IMR-90 (cell line): ENCODE data around the gene LYPD6B. TPM values are rescaled to one million over a fixed set of nuclear protein-coding genes. Genes with fewer than 3 reads are reported as not detected.

ENCODE experiments used
- ATAC-seq: fragments of 200-7000 bp; cut with Tn5 transposase; 2 replicates; pipeline ENCODE4 v1.9.1; 2020; ENCODE audit warnings: low read depth, mild to moderate bottlenecking, moderate library complexity
- BruUV-seq: library from RNA; stranded (reverse); fragments of 400-500 nt; replicated peaks from 2 replicates; lab custom pipeline; 2021; lab: Mats Ljungman, UMichigan
- CTCF ChIA-PET: fragments of 300-600 bp; formaldehyde crosslinking; extraction: SDS; loops from one replicate; lab custom pipeline; 2021; ENCODE audit warnings: antibody characterized with exemption; lab: Yijun Ruan, JAX
- POLR2A ChIA-PET: fragments of 300-600 bp; sonication (Branson Sonifier 250); formaldehyde crosslinking; loops from one replicate; lab custom pipeline; 2022; ENCODE audit warnings: antibody characterized with exemption; ENCODE audit not compliant: unreplicated experiment; lab: Charles Lee
- DNase-seq: peaks from one replicate; pipeline ENCODE4 v3.0.0; 2013
- H2AFZ ChIP-seq: replicated peaks from 2 replicates; pipeline ENCODE3; 2013; ENCODE audit warnings: low read length, mild to moderate bottlenecking; ENCODE audit not compliant: poor library complexity
- H2AK5ac ChIP-seq: 2 replicates; pipeline ENCODE4 v1.6.1; 2013; ENCODE audit warnings: low read depth, low read length, inconsistent platforms
- H2AK9ac ChIP-seq: replicated peaks from 2 replicates; pipeline ENCODE3; 2013; ENCODE audit warnings: mild to moderate bottlenecking, low read depth, low read length, moderate library complexity; ENCODE audit not compliant: poor library complexity
- H2BK120ac ChIP-seq: 2 replicates; pipeline ENCODE4 v1.6.1; 2013; ENCODE audit warnings: low read depth, low read length, inconsistent platforms
- H2BK15ac ChIP-seq: 3 replicates; pipeline ENCODE4 v1.6.1; 2013; ENCODE audit warnings: low read depth, low read length, inconsistent platforms
- H2BK20ac ChIP-seq: 2 replicates; pipeline ENCODE4 v1.6.1; 2013; ENCODE audit warnings: low read depth, mild to moderate bottlenecking, inconsistent platforms, low read length, moderate library complexity
- H2BK5ac ChIP-seq: 2 replicates; pipeline ENCODE4 v1.6.1; 2013; ENCODE audit warnings: mild to moderate bottlenecking, low read depth, low read length, inconsistent platforms; ENCODE audit not compliant: poor library complexity, severe bottlenecking
- H3K14ac ChIP-seq: replicated peaks from 2 replicates; pipeline ENCODE4 v1.6.1; 2013; ENCODE audit warnings: low read depth, low read length, inconsistent platforms
- H3K18ac ChIP-seq: 2 replicates; pipeline ENCODE4 v1.6.1; 2013; ENCODE audit warnings: low read depth, low read length, control low read depth
- H3K23ac ChIP-seq: 2 replicates; pipeline ENCODE4 v1.6.1; 2013; ENCODE audit warnings: low read depth, low read length, inconsistent platforms
- H3K27ac ChIP-seq: 2 replicates; pipeline ENCODE4 v1.5.1; 2013; ENCODE audit warnings: mild to moderate bottlenecking, control low read depth, low read length; ENCODE audit not compliant: insufficient read depth
- H3K27me3 ChIP-seq: 2 replicates; pipeline ENCODE4 v1.6.1; 2013; ENCODE audit warnings: low read length; ENCODE audit not compliant: control insufficient read depth, insufficient read depth
- H3K36me3 ChIP-seq: 2 replicates; pipeline ENCODE4 v1.6.1; 2013; ENCODE audit warnings: low read length, mixed read lengths; ENCODE audit not compliant: control insufficient read depth, insufficient read depth
- H3K4ac ChIP-seq: 2 replicates; pipeline ENCODE4 v1.6.1; 2013; ENCODE audit warnings: low read depth, low read length, inconsistent platforms
- H3K4me1 ChIP-seq: 2 replicates; pipeline ENCODE4 v1.6.1; 2013; ENCODE audit warnings: low read length, mixed read lengths; ENCODE audit not compliant: control insufficient read depth, insufficient read depth
- H3K4me2 ChIP-seq: 2 replicates; pipeline ENCODE4 v1.6.1; 2013; ENCODE audit warnings: low read depth, mild to moderate bottlenecking, control low read depth, low read length, moderate library complexity
- H3K4me3 ChIP-seq: 2 replicates; pipeline ENCODE4 v1.5.1; 2013; ENCODE audit warnings: low read depth, mild to moderate bottlenecking, control low read depth, low read length, moderate library complexity; ENCODE audit not compliant: insufficient read depth
- H3K56ac ChIP-seq: 2 replicates; pipeline ENCODE4 v1.6.1; 2013; ENCODE audit warnings: low read length, inconsistent platforms; ENCODE audit not compliant: insufficient read depth; ENCODE audit errors: extremely low read depth
- H3K79me1 ChIP-seq, 2 experiments: 2 replicates each; pipeline ENCODE4 v1.6.1; 2013; ENCODE audit warnings: low read length in 2 of 2, inconsistent platforms in 1 of 2, low read depth in 1 of 2
- H3K9ac ChIP-seq: 2 replicates; pipeline ENCODE4 v1.6.1; 2013; ENCODE audit warnings: low read depth, low read length, control low read depth
- H3K9me1 ChIP-seq: 2 replicates; pipeline ENCODE4 v1.6.1; 2013; ENCODE audit warnings: low read length, inconsistent platforms; ENCODE audit not compliant: insufficient read depth
- H3K9me3 ChIP-seq: 2 replicates; pipeline ENCODE4 v1.6.1; 2013; ENCODE audit warnings: low read length; ENCODE audit not compliant: control insufficient read depth, insufficient read depth
- H4K20me1 ChIP-seq: 2 replicates; pipeline ENCODE4 v1.6.1; 2013; ENCODE audit warnings: low read length, inconsistent platforms; ENCODE audit not compliant: insufficient read depth
- H4K5ac ChIP-seq: 2 replicates; pipeline ENCODE4 v1.6.1; 2013; ENCODE audit warnings: mild to moderate bottlenecking, low read depth, low read length, control low read depth
- H4K8ac ChIP-seq, 2 experiments: 2 replicates each; pipeline ENCODE4 v1.6.1; 2013; ENCODE audit warnings: low read depth in 2 of 2, low read length in 2 of 2, control low read depth in 1 of 2, inconsistent platforms in 1 of 2
- H4K91ac ChIP-seq: 2 replicates; pipeline ENCODE4 v1.6.1; 2013; ENCODE audit warnings: low read depth, low read length, inconsistent platforms; ENCODE audit not compliant: insufficient read depth
- MAFK ChIP-seq: IDR thresholded peaks from 2 replicates; pipeline ENCODE4 v1.6.1; 2012; ENCODE audit warnings: low read depth, low read length, improper control_type of control experiment
- NFE2L2 ChIP-seq: fragments of 150-350 bp; IDR thresholded peaks from 2 replicates; pipeline ENCODE4 v1.6.1; 2016; ENCODE audit warnings: low read depth, mild to moderate bottlenecking, low read length
- WGBS, 2 experiments: methylation state at CpG; one replicate each; pipeline versions ENCODE4 v1.1.5 to v1.1.7; 2013; ENCODE audit warnings: missing lambda C conversion rate in 2 of 2; ENCODE audit not compliant: insufficient read length in 1 of 2; ENCODE audit errors: extremely low coverage in 2 of 2; 5-methylcytosine and 5-hydroxymethylcytosine counted together
- dilution Hi-C: fragments of 300-500 bp; cut with HindIII; formaldehyde crosslinking; loops from one replicate; pipeline ENCODE4 v1.14.3; 2018; ENCODE audit warnings: low sequenced_read_pairs; ENCODE audit not compliant: unreplicated experiment
- in situ Hi-C: fragments of 300-500 bp; cut with MboI; formaldehyde crosslinking; loops from 3 replicates; pipeline ENCODE4 v1.14.3; 2019; ENCODE audit warnings: low sequenced_read_pairs, inconsistent platforms, mixed read lengths
- intact Hi-C: fragments of 100-400 bp; cut with micrococcal nuclease; formaldehyde crosslinking; loops from 2 replicates; pipeline ENCODE4 v1.10.0; 2022
- polyA plus RNA-seq, 3 experiments: library from polyadenylated mRNA; depleted of rRNA; stranded (reverse); fragments of >200 nt; gene quantifications; 2 replicates each; pipeline ENCODE4 v1.2.3, GENCODE V29; 2012; ENCODE audit warnings: low replicate concordance in 1 of 3
- total RNA-seq: library from RNA; depleted of rRNA; stranded (reverse); fragments of >200 nt; gene quantifications from 2 replicates; pipeline ENCODE4 v1.2.3, GENCODE V29; 2012

The LYPD6B gene
- total and polyA plus RNA-seq, 2 of the 4 experiments (the other 2 are of a cell fraction) = 0.05 TPM; not detected in 1

DNA sequence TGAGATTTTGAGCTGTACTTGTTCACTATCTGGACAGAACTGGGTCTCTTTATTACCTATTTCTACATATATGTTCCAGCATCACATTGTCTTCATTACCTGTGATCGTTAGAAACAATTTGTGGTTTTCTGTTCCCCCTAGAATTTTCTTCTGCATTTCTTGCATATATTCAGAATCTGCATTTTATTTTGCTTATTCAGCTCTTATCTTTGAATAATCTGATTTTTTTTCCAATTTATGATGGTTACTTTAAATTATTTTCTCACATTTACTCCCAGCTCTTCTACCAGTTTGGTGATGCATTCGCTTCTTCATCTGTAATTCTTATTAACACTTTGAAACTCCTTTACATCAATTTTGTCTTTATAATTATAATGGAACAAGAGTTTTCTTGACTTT, 55.1 kb downstream of the LYPD6B start:
- WGBS, 2 experiments = no CpG with 5 or more reads among the region's 2 CpGs
- H3K18ac ChIP-seq = no peak overlapping the region
- no peak overlapping the region for H2BK20ac ChIP-seq
- no peak overlapping the region for H3K9ac ChIP-seq
- no peak overlapping the region for H3K4me2 ChIP-seq
- H3K4ac ChIP-seq = no peak overlapping the region
- H2BK15ac ChIP-seq = no peak overlapping the region
- TF ChIP-seq MAFK (peak; percentile 44; the same call in 1 of the 2 replicates), NFE2L2 (no peak)
- H3K14ac ChIP-seq = no peak overlapping the region
- H4K8ac ChIP-seq = no peak overlapping the region
- H4K5ac ChIP-seq = no peak overlapping the region
- BruUV-seq = no TSS peak
- DNase-seq (no peak), ATAC-seq (no peak)
- no peak overlapping the region for H2AK5ac ChIP-seq
- no peak overlapping the region for H2BK120ac ChIP-seq
- no peaks in the 10 kb centered on the region for H3K4me1 ChIP-seq
- no peaks in the 10 kb centered on the region for H3K79me1 ChIP-seq
- no peaks in the 10 kb centered on the region for H4K20me1 ChIP-seq
- no peaks in the 10 kb centered on the region for H3K9me3 ChIP-seq
- H2BK5ac ChIP-seq = no peak overlapping the region
- H3K4me3 ChIP-seq = no peak overlapping the region
- ChIA-PET CTCF (no interaction called here), POLR2A (no interaction called here)
- in situ Hi-C loops (no loop called here), intact Hi-C loops (no loop called here), dilution Hi-C loops (no loop called here)
- no peaks in the 10 kb centered on the region for H3K9me1 ChIP-seq
- H2AFZ ChIP-seq = no peak overlapping the region
- no peak overlapping the region for H2AK9ac ChIP-seq
- no peak overlapping the region for H3K23ac ChIP-seq
- no peaks in the 10 kb centered on the region for H3K36me3 ChIP-seq
- no peak overlapping the region for H3K27ac ChIP-seq
- H4K91ac ChIP-seq = no peak overlapping the region
- H3K56ac ChIP-seq = no peak overlapping the region
- H3K27me3 ChIP-seq = no peaks in the 10 kb centered on the region
